ENCODE measurements around the gene HOXB13. TPM values are rescaled to one million over a fixed set of nuclear protein-coding genes. Genes with fewer than 3 reads are reported as not detected.

HOXB13 gene
- total and polyA plus RNA-seq, 2 of the 13 experiments (the other 11 are each of a cell fraction or from before 2014, with no cell fraction given), result not detected

- TF ChIP-seq HNRNPK (IDR thresholded peaks at IDR 0.05; ENCODE audit: low read depth, low read length, poor library complexity, severe bottlenecking), result no peak
- no peak for TF ChIP-seq ZSCAN20 (CRISPR knock-in tag; IDR thresholded peaks at IDR 0.05; ENCODE audit: borderline replicate concordance)
- TF ChIP-seq THAP11 (CRISPR knock-in tag; IDR thresholded peaks at IDR 0.05), result no peak
- no peak for TF ChIP-seq ZNF460 (CRISPR knock-in tag; IDR thresholded peaks at IDR 0.05; ENCODE audit: borderline replicate concordance)
These were observed 23.3 kb upstream of the HOXB13 start (continued) for GRCh38 chr17:48751733-48752398.

GRCh38 chr17:48751172-48751571 lies 22.6 kb upstream of the HOXB13 start:
- H3K36me3 ChIP-seq (replicated peaks in 1 of 2; ENCODE audit: control insufficient read depth in 1 of 2, insufficient read depth in 2 of 2, low read length in 2 of 2), result no peaks in the 10 kb centered on the region
- H3K4me1 ChIP-seq (ENCODE audit: insufficient read depth, low read length), result no peaks in the 10 kb centered on the region
- H2AFZ ChIP-seq (ENCODE audit: low read length), result no peak overlapping the region
- H3K9me3 ChIP-seq (ENCODE audit: low read length), result no peaks in the 10 kb centered on the region
- no peaks in the 10 kb centered on the region for H3K79me2 ChIP-seq (ENCODE audit: insufficient read depth, low read length)
- WGBS (ENCODE audit: low lambda C conversion rate), result 0% methylated on average over 3 of the region's 3 CpGs
- no peak overlapping the region for H3K27ac ChIP-seq (ENCODE audit: extremely low read length, insufficient read depth, low read length)
- ATAC-seq (no peak; the same call in 2 of the 3 replicates), FAIRE-seq (no peak), DNase-seq (ENCODE audit: low spot score) (no peak)
- no peak overlapping the region for H3K4me2 ChIP-seq (ENCODE audit: low read depth, low read length)
- intact Hi-C loops (cut with micrococcal nuclease; ENCODE audit: unreplicated experiment) (no loop called here), in situ Hi-C loops (cut with HindIII; ENCODE audit: extremely low pct_ligation_motif_present, low pct_unique_long_range_greater_than_20kb) (no loop called here)
- H4K20me1 ChIP-seq (ENCODE audit: insufficient read depth, low read length), result no peaks in the 10 kb centered on the region
- POLR2A ChIA-PET, result no interaction called here
- CTCF ChIA-PET (ENCODE audit: low intra/inter-chr PET ratio, low total read pairs), result no interaction called here
- peaks cover 48 to 95% of the 10 kb centered on the region in 2 experiments for H3K27me3 ChIP-seq (ENCODE audit: control insufficient read depth in 1 of 2, insufficient read depth in 2 of 2, low read length in 2 of 2)
- no peak overlapping the region for H3K9ac ChIP-seq (ENCODE audit: insufficient read depth, low read depth, low read length)
- no TSS peak for BruUV-seq (replicated peaks)
- no peak overlapping the region for H3K4me3 ChIP-seq (replicated peaks in 1 of 3; ENCODE audit: insufficient read depth in 1 of 3, low read depth in 2 of 3, low read length in 3 of 3)
- TF ChIP-seq TP53 (CRISPR knock-in tag; conservative IDR thresholded peaks at IDR 0.05) (no peak), TOPORS (CRISPR knock-in tag; IDR thresholded peaks at IDR 0.05) (no peak), SRSF9 (IDR thresholded peaks at IDR 0.05; ENCODE audit: borderline replicate concordance, insufficient read depth, low read depth, low read length, poor library complexity, severe bottlenecking) (no peak), CBX2 (IDR thresholded peaks at IDR 0.05; ENCODE audit: low read depth, low read length) (no peak), CBX2 (CRISPR knock-in tag; IDR thresholded peaks at IDR 0.05; ENCODE audit: low read depth) (no peak), POLR2G (IDR thresholded peaks at IDR 0.05; ENCODE audit: low read depth, low read length) (no peak), XRCC5 (optimal IDR thresholded peaks at IDR 0.05; ENCODE audit: low read length) (no peak), SALL2 (CRISPR knock-in tag; IDR thresholded peaks at IDR 0.05) (no peak), ZBTB20 (CRISPR knock-in tag; IDR thresholded peaks at IDR 0.05; ENCODE audit: borderline replicate concordance, low read depth) (no peak), ZNF792 (CRISPR knock-in tag; IDR thresholded peaks at IDR 0.05) (no peak), ZNF703 (CRISPR knock-in tag; IDR thresholded peaks at IDR 0.05; ENCODE audit: borderline replicate concordance) (no peak), NFE2 (CRISPR knock-in tag; IDR thresholded peaks at IDR 0.05) (no peak), HMGA1 (CRISPR knock-in tag; conservative IDR thresholded peaks at IDR 0.05) (no peak)
- TF ChIP-seq, protein P1, sequence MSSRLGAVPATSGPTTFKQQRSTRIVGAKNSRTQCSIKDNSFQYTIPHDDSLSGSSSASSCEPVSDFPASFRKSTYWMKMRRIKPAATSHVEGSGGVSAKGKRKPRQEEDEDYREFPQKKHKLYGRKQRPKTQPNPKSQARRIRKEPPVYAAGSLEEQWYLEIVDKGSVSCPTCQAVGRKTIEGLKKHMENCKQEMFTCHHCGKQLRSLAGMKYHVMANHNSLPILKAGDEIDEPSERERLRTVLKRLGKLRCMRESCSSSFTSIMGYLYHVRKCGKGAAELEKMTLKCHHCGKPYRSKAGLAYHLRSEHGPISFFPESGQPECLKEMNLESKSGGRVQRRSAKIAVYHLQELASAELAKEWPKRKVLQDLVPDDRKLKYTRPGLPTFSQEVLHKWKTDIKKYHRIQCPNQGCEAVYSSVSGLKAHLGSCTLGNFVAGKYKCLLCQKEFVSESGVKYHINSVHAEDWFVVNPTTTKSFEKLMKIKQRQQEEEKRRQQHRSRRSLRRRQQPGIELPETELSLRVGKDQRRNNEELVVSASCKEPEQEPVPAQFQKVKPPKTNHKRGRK (CRISPR knock-in tag; IDR thresholded peaks at IDR 0.05), result no peak
- TF ChIP-seq, protein P2, sequence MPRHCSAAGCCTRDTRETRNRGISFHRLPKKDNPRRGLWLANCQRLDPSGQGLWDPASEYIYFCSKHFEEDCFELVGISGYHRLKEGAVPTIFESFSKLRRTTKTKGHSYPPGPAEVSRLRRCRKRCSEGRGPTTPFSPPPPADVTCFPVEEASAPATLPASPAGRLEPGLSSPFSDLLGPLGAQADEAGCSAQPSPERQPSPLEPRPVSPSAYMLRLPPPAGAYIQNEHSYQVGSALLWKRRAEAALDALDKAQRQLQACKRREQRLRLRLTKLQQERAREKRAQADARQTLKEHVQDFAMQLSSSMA (CRISPR knock-in tag; IDR thresholded peaks at IDR 0.05), result no peak
- TF ChIP-seq, protein P3, sequence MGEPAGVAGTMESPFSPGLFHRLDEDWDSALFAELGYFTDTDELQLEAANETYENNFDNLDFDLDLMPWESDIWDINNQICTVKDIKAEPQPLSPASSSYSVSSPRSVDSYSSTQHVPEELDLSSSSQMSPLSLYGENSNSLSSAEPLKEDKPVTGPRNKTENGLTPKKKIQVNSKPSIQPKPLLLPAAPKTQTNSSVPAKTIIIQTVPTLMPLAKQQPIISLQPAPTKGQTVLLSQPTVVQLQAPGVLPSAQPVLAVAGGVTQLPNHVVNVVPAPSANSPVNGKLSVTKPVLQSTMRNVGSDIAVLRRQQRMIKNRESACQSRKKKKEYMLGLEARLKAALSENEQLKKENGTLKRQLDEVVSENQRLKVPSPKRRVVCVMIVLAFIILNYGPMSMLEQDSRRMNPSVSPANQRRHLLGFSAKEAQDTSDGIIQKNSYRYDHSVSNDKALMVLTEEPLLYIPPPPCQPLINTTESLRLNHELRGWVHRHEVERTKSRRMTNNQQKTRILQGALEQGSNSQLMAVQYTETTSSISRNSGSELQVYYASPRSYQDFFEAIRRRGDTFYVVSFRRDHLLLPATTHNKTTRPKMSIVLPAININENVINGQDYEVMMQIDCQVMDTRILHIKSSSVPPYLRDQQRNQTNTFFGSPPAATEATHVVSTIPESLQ (CRISPR knock-in tag; conservative IDR thresholded peaks at IDR 0.05), result no peak

Measured in HepG2 (cell line).